ENCODE data around the gene S100A11.
A peak's percentile ranks its signal among the peaks of the same experiment; 100 is the strongest.

S100A11 gene

DNA sequence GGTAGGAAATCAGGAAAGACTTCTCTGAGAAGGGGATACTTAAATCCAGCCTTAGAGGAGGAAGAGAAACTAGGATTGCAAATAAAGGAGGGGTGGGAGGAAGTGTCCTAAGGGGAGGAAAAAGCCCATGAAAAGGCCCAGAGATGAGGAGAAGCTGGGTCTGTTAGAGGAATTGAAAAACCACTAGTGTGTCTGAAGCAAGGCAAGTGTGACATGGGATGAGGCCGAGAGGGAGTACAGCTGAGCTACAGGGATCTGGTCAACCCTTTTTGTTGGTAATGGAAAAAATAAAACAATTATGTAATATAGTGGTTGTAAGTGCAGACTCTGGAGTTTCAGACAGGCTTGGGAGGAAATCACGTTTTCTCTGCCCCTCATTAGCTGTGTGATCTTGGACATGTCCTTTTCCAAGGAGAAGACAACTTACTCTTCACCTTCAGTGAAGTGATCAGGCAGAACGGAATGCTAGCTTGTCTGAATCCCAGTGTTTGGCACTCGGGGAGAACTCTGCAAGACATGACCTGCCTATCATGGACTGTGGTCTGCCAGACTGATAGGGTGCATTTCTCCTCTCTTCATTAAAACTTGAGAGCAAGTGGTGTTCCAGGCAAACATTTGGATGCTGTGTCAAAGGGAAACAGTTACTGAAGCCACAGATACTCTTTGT is 35.7 kb downstream of the S100A11 start:
- no peak for FAIRE-seq

DNA sequence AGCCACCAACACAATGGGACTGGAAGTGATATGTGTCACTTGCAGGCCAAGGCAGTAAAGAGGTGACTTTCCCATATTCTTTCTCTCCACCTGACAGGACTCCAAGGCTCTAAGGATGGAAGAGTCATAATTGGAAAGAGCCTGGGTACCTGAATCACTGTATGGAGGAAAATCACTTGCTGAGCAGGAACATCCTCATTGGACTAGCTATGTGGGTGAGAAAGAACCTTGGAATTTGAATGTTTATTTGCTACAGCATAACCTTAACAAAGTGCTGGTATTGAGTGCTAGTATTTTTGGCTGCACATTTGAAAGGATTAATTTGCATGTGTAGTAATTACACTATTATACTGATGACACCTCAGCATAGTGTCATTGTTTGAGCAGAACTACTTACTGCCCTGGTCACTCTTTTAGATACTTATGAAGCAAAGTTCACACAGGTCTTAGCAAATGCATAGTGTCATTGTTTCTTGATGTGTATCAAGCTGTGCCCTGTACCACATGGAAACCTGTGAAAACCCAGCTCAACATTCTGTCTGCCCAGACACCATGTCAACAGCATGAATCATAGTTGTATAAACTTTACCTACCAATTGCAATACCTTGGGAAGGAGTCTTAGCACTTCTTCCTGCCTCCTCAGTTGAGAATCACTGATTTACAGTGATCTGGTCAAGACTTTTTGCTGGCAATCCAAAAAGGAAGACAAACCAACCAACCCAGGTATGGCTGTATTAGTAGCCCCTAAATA is 38.0 kb downstream of the S100A11 start:
- no peak for FAIRE-seq

DNA sequence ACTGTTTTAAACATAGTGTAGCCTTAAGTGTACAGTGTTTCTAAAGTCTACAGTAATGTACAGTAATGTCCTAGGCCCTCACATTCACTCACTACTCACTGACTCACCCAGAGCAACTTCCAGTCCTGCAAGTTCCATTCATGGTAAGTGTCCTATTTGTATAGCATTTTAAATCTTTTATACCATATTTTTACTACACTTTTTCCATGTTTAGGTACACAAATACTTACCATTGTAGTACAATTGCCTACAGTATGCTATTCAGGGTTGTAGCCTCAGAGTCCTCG is 39.6 kb downstream of the S100A11 start:
- FAIRE-seq, result no peak

DNA sequence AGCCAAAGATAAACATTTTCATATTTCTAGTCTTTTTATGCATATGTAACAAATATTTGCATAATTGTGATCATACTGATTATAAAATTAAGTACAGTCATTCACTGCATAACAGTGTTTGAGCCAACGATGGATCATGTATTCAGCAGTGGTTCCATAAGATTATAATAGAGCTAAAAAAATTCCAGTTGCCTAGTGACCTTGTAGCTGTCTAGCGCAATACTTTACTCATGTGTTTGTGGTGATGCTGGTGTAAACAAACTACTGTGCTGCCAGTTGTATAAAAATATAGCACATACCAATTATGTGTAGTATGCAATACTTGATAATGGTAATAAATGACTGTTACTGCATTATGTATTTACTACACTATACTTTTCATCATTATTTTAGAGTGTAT is 41.0 kb downstream of the S100A11 start:
- FAIRE-seq, result peak; percentile 7

DNA sequence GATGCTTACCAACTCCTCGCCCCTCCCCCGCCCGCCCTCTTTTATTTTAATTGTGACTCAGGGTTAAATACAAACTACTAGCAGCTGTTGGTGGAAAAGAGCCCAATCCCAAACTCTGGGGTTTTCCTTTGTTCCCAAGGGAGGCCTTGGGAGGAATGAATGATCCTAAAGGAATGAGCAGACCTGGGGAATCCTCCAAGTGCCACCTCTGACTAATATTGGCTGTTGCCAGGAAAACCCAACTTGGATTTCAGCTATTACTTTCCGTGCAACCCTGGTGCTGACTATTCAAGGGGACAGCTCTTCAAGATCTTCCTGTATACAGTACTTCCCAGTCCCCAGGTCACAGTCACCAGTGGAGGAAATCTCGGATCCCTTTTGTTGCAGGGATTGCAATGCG is 41.8 kb downstream of the S100A11 start:
- no peak for FAIRE-seq

DNA sequence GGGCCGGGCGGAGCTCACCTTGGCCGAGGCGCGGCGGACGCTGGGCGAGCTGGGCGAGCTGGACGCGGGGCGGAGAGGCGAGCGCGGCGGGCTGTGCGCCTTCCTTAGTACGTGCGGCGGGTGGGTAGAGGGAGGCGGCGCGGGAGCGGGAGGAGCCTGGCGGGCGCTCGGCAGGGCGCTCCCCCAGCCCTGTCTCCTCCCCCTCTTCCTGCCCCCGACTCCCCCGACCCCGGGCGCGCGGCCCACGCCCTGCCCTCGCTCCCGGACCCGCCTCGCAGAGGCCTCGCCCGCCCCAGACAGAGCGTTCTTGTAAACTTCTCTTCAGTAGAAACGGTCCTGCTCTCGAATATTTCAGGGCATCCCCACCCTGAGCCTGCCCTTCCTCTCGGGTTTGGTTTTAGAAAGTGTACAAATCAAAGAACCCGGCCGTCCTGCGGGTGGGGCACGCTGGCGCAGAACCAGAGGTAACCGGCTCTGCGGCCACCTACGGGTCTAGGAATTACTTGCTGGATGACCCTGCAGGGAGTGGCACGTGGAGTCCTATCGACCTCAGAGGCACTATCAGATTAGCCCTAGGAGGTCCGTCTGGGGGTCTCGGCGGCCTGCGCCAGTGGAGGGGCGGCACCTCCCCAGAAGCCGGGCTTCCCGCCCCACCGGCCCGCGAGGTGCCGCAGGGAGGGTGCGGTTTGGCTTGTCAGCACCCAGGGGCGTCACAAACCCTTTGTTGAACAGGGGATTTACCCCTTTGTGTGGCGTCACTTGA is 42.9 kb downstream of the S100A11 start, which contains the start of gene S100A10:
Gene S100A10 (minus strand): TSS at position 126 of the 763 bp plus-strand sequence. CDS start 7,629 bp downstream, outside the sequence.
- FAIRE-seq, result no peak

DNA sequence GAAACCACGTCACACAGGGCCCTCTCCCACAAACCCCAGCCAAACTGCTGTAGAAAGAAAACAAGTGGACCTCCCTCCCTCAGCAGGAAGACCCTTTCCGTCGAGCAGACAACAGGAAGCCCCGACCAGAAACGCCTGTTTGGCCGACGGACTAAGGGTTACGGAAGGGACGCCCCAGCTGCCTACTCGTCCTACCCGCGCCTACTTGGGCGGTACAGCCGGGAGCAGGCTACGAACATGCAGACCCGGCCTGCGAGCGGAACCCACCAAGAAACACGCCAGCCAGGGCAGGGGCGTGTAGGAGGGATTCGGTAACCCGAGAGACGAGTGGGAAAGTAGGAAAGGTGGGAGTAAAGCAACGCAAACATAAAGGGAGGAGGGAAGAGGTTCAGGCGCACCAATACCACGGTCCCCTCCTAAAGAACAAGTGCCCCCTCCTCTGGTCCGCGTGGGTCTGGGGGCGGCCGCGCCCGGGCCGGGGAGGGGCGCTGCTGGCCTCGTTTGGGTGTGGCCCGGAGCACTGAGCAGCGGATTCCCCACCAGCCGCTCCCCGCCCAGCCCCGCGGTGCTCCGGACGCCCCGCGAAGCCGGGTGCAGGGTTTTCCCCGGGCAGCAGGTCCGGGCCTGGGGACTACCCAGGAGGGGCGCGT is 43.6 kb downstream of the S100A11 start:
- no peak for FAIRE-seq

DNA sequence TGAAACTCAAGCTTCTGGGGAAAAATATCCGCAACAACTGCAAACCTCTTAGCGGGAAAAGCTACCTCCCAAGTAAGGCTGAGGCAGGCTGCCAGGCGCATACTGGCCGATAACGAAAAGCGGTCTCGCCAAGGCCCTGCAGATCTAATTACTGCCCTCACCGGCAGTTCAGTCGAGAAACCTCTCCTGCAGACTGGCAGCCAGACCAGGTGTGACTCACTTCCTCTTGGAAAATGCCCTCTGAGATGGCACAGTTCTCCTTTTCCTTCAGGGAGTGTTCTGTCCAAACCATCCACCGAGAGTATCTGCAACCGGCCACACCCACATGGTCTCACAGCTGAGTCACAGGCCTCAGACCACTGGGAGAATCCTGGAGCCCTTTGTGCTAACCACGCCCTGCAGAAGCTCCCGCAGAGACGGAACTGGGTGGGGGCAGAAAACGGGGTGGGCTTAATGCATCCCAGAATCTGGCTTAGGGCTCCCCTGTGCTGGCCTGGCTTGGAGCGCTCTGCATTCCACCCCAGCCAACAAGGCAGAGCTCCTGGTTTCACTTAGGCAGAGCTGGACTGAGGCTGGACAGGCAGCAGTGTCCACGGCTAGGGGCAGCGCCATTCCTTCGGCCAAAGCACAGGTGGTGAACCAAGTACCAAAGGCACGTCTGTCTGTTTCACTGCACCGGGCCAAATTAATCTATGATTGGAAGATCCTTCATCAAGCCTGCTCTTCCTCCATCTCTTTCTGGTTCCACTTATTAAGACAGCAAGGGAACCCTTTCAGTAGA is 44.3 kb downstream of the S100A11 start:
- no peak for FAIRE-seq

DNA sequence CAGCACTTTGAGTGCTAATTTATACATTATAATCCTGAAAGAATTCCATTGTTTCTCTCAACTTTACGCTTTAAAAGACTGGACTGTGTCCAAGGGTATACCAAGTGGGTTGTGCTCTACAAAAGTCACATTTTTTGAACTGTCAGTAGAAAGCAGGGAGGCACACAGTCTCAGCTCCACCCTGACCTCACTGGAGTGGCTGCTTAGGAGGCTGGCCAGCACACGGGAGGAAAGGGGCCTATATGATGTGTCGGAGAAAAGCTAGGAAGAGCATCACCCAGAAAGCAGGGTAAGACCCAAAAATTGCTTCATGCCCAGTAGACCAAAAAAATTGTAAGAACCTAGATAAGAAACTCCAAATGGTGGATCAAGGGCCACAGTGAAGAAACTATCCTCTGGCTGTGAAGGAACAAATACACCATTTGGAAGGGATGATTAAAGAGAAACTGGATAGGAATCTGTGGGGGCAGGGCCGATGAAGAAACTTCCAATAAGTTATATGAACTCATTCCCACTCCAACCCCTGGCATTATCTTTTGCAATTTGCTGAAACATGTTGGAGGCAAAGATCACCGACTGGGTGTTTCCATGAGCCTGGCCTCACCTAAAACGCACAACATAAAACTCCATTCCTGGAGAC is 45.0 kb downstream of the S100A11 start:
- no peak for FAIRE-seq

DNA sequence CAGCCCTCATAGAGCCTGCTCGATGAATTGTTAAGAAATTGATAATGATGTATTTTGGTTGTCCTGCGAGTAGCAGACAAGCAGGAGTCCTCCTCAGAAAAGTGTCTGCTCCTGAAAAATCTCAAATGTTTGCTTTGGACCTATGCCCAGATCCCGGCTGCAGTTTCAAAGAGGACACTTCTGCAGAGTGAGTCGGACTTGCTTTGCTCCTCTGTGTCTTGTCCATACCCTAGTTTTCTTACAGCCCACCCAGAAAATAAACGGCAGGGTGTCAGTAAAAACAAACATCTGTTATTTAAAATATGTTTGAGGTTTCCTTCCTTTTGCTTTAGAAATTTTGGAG is 46.0 kb downstream of the S100A11 start:
- FAIRE-seq, result no peak

DNA sequence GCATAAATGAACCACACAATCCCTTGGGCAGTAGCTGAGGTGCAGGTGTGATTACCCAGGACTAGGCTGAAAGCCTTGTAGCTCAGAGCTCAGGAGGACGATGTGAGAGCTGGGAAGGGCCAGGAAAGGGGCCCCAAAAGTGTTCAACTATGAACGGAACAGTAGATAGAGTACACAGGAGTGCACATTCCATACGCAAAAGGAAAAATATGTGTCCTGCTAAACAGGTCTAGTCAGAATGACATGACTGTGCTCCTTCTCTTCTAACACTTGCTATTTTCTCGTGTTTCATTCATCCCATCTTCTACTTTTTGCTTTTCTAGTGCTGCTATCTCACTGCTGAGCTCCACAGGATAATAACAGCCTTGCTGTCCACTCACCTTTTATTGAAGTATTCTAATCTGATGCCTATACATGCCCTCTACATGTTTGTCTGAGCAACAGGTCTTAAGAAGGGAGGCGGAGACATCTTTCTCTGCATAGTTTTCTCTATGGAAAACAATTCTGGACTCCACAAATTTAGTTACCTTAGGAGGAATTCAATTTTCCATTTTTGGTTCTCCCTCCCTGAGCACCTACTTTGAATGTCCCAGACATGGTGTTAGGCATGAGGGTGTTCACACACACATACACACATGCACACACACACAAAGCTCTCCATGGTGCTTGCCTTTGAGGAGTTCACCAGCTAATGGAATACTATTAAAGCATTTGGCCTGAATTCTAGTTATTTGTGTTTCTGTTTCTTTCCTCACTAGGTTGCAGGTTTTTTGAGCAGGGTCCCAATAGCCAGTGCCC is 46.5 kb downstream of the S100A11 start:
- no peak for FAIRE-seq

DNA sequence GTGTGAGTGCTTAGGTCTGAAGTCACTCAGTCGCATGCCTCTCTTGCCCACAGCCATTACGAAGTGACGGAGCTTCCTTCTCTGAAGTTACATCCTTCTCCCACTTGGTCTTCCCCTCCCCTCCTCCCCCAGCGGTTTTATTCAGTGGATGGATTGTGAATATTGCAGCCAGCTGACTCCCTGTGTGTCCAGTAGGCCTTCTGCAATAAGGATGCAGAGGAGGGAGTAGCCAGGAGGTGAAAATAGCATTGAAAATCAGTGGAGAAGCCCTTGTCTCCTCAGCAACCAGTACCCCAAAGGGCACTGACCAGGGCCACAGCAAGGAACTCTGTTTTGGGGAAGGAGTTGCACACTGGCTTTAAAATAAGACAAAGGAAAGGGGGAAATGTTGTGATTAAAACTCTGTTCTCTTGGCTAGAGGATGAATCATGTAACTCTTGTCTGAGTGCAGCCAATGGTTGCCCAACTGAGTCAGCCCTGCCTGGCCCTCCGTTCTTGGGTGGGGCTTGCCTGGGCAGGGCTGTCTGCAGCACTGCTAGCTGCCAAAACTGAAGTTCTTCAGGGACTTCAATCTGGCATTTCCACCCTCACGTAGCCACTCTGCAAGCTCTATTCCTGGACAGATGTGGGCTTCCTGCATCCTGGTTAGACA is 47.5 kb downstream of the S100A11 start:
- no peak for FAIRE-seq

DNA sequence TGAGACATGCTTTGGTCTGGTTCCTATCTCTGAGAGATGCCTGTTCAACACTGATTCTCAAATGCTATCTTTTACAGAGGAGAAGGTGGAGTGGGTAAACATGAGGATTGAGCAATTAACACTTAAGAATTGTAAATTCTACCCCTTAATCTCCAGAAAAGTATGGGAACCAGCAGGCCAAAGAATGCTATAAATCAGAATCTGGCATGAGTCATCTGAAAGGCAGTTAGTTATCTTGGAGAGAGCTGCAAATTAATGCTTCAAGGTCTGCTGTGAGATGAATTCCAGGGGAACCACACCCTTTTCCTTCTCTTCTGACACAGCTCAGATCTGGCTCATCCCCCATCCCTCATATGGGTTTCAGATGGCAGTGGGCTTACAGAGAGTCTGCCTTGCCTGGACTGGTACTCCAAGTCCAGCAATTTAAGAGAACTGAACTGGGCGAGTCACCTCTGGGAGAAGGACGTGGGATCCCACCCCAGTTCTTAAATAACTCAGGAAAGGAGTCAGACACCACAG is 48.3 kb downstream of the S100A11 start:
- no peak for FAIRE-seq

DNA sequence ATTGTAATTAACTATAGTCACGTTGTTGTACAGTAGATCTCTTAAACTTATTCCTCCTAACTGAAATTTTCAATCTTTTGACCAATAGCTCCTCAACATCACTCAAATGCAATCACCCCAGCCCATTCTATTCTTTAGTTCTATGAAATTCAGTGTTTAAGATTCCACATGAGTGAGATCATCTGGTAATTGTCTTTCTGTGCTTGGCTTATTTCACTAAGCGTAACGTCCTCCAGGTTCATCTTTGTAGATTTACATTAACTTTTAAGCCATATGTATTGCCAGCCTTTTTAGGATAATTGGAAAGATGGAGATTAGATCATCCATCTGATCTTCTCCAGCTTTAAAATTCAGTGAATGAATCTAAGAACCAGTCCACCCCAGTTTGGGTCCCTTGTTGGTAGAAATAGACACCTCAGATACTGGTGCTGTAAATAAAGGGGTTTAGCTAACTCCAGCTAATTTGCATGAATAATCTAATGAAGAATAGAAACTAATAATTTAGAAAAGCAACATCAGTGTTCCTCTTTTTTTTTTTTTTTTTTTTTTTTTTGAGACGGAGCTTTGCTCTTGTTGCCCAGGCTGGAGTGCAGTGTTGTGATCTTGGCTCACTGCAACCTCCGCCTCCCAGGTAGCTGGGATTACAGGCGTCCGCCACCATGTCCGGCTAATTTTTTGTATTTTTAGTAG is 50.2 kb downstream of the S100A11 start:
- no peak for FAIRE-seq

DNA sequence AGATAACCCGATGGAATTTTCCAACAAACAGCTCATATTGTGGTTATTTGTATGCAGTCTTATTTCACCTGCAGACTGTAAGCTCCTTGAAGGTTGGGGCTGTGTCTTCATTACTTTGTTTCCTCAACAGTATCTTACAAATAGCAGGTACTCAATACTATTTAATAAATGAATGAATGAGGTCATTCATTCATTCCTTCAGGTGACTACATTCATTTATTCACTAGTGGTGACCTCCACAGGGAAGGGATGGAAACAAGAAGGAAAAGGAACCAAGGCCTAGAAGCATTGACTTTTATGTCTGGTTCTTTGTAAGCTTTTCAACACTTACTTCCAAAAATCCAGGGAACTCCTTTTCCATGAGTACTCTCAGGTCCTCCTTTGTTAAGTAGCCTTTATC is 51.0 kb downstream of the S100A11 start:
- FAIRE-seq, result no peak

DNA sequence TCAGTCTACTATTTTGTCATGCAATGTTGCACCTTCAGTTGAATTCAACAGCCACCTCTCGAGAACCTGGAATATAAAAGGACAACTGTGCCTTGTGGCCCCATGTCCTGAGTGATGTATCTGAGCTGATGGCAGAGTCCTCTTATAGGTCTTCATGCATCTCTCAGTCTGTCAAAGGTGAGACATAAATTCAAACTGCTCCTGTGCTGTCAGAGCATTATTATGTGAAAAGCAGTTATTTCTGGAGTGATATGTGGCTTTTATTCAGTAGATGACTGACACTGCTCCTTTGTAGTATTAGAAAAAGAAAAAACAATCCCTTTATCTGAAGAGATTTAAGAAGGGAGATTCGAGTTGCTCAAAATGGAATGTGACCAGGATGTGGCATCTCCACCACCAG is 51.5 kb downstream of the S100A11 start:
- FAIRE-seq, result no peak

DNA sequence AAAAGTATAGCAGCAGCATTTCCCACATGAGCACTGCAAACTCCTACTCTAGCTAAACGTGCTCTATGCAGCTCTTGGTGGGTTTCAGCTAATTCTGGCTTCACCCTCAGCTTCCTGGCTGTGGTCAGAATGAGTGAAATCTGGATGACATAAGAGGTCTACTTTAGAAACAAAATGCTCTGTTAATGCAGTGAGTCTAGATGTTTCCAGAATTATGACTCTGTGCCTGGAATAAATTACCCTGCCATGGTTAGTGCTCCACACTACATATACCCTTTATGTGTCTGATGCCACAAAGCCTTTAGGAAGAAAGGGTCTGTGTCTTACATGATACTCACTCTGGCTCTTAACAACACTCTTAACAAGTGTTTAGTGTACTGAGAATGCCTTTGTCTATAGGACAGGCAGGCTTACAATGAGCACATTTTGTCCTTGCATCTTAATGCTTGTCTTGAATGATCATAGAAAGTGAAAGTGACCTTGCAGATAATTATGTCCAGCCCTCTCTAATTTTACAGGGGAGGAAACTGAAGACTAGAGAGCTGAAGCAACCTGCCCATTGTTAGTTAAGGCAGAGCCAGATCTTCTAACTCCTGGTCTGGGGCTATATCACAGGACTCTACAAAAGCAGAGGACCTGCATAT is 52.4 kb downstream of the S100A11 start:
- FAIRE-seq, result no peak

Measured in TTC549 (cell line).